Hepatocyte (in vitro differentiated cells): ENCODE results near the gene KCNJ14. TPM values are rescaled to one million over a fixed set of nuclear protein-coding genes. Genes with fewer than 3 reads are reported as not detected.
A peak's percentile ranks its signal among the peaks of the same experiment; 100 is the strongest.

Experiments
- DNase-seq: peaks from one replicate; pipeline ENCODE4 v3.0.0-alpha.2; 2016; ENCODE audit warnings: low spot score
- H2AFZ ChIP-seq: fragments of 200-600 bp; sonication (generic); 2 replicates; pipeline ENCODE4 v1.6.0; 2016; ENCODE audit warnings: antibody characterized with exemption, mild to moderate bottlenecking
- H3K27ac ChIP-seq: fragments of 200-600 bp; sonication (generic); 2 replicates; pipeline ENCODE4 v1.5.1; 2016; ENCODE audit warnings: mild to moderate bottlenecking
- H3K27me3 ChIP-seq: fragments of 200-600 bp; sonication (generic); 2 replicates; pipeline ENCODE4 v1.6.1; 2016
- H3K36me3 ChIP-seq: fragments of 200-600 bp; sonication (generic); replicated peaks from 2 replicates; pipeline ENCODE4 v1.5.1; 2016; ENCODE audit warnings: low read depth; ENCODE audit not compliant: insufficient read depth
- H3K4me1 ChIP-seq: fragments of 200-600 bp; sonication (generic); 2 replicates; pipeline ENCODE4 v1.5.1; 2016; ENCODE audit warnings: mild to moderate bottlenecking, moderate library complexity; ENCODE audit not compliant: insufficient read depth
- H3K4me2 ChIP-seq: fragments of 200-600 bp; sonication (generic); 2 replicates; pipeline ENCODE4 v1.6.0; 2016
- H3K4me3 ChIP-seq: fragments of 200-600 bp; sonication (generic); 2 replicates; pipeline ENCODE4 v1.5.1; 2016; ENCODE audit warnings: mild to moderate bottlenecking
- H3K79me2 ChIP-seq: fragments of 200-600 bp; sonication (generic); 2 replicates; pipeline ENCODE4 v1.6.0; 2017; ENCODE audit warnings: mild to moderate bottlenecking
- H3K9me2 ChIP-seq: fragments of 200-600 bp; sonication (generic); replicated peaks from 2 replicates; pipeline ENCODE4 v1.6.0; 2017; ENCODE audit warnings: mild to moderate bottlenecking; ENCODE audit not compliant: insufficient read depth
- H3K9me3 ChIP-seq: fragments of 200-600 bp; sonication (generic); 2 replicates; pipeline ENCODE4 v1.5.1; 2016; ENCODE audit warnings: low read depth, mild to moderate bottlenecking
- H4K20me1 ChIP-seq: fragments of 200-600 bp; sonication (generic); 2 replicates; pipeline ENCODE4 v1.6.0; 2016; ENCODE audit warnings: mild to moderate bottlenecking; ENCODE audit not compliant: insufficient read depth, poor library complexity, severe bottlenecking
- CTCF ChIP-seq: fragments of 200-600 bp; sonication (generic); IDR thresholded peaks from 2 replicates; pipeline ENCODE4 v1.5.1; 2016; ENCODE audit warnings: antibody characterized with exemption, mild to moderate bottlenecking; ENCODE audit not compliant: poor library complexity
- EZH2 ChIP-seq: fragments of 200-600 bp; sonication (generic); IDR thresholded peaks from 2 replicates; pipeline ENCODE4 v1.6.1; 2016; ENCODE audit warnings: antibody characterized with exemption, mild to moderate bottlenecking, borderline replicate concordance
- EZH2phosphoT487 ChIP-seq: fragments of 200-600 bp; sonication (generic); IDR thresholded peaks from one replicate; pipeline ENCODE4 v1.6.1; 2018; ENCODE audit warnings: antibody characterized with exemption, mild to moderate bottlenecking, low read depth, moderate library complexity; ENCODE audit not compliant: unreplicated experiment, severe bottlenecking
- WGBS: methylation state at CpG from one replicate; pipeline ENCODE4 v1.1.6; 2016; ENCODE audit warnings: low lambda C conversion rate; ENCODE audit errors: missing lambda C conversion rate; 5-methylcytosine and 5-hydroxymethylcytosine counted together
- polyA plus RNA-seq: library from polyadenylated mRNA; unstranded; fragments of >200 nt; fragmentation: Nextera tagmentation; extraction: Ambion mirVana; gene quantifications from 2 replicates; pipeline ENCODE4 v1.2.1, GENCODE V29; 2016
- total RNA-seq: library from RNA; depleted of rRNA; stranded (reverse); fragments of >200 nt; gene quantifications from 2 replicates; pipeline ENCODE4 v1.2.3, GENCODE V29; 2014

KCNJ14 gene
- total and polyA plus RNA-seq, 2 experiments from 2014 or later = 0.70 to 1.1 TPM

DNA sequence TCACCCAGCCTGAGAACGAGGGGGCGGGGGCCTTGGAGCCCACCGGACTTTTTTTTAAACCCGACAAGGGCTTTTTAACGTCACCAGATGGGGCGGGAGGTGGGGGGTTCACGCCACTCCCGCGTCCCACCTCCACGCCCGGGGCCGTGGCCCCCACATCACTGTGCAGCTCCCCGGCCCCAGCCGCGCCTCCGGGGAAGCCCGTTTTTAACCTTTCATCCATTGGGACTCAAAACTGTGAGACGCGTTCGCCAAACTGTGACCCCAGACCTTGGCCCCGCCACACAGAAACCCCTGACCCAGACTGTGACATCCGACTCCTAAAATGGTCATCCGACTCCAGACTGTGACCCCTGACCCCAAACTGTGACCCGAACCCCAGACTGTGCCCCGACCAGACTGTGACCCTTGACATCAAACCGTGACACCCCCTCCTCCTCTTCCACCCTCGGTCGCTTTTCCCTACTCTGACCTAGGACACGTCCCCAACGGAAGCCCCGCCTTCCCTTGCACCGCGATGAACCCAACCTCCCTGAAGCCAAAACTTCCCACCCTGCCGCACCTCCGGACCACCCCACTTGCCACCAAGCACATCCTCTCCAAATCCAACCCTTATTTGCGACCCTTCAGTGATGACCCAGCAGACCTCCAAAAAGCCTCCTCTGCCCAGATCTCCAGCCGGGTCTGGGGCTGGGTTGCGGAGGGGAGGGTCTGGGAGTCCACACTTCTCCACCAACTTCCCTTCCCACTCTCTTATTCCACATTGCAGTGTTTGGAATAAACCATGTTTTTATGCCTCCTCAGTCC is 11.0 kb upstream of the KCNJ14 start:
- no peak for TF ChIP-seq CTCF
- no peak for TF ChIP-seq EZH2phosphoT487
- TF ChIP-seq EZH2 = no peak
- H3K4me1 ChIP-seq = peaks cover 7% of the 10 kb centered on the region
- H3K4me2 ChIP-seq = peak overlapping the region; percentile 76
- peaks cover 16% of the 10 kb centered on the region for H3K79me2 ChIP-seq
- H2AFZ ChIP-seq = peak overlapping the region; percentile 47
- no peak for DNase-seq
- no peaks in the 10 kb centered on the region for H3K9me3 ChIP-seq
- H3K9me2 ChIP-seq = no peaks in the 10 kb centered on the region
- 72% methylated on average over 31 of the region's 38 CpGs for WGBS
- peak overlapping the region; percentile 64 for H3K27ac ChIP-seq
- H3K27me3 ChIP-seq = peaks cover 7% of the 10 kb centered on the region
- H4K20me1 ChIP-seq = no peaks in the 10 kb centered on the region
- H3K36me3 ChIP-seq = no peaks in the 10 kb centered on the region
- no peak overlapping the region for H3K4me3 ChIP-seq

- H3K27ac ChIP-seq = peak overlapping the region; percentile 64
- 45% methylated on average over 3 of the region's 3 CpGs for WGBS
- TF ChIP-seq EZH2phosphoT487 (no peak), CTCF (no peak), EZH2 (no peak)
- H2AFZ ChIP-seq = peak overlapping the region; percentile 47
- no peak for DNase-seq
- H3K4me2 ChIP-seq = peak overlapping the region; percentile 76
- no peaks in the 10 kb centered on the region for H3K9me3 ChIP-seq
- no peaks in the 10 kb centered on the region for H3K9me2 ChIP-seq
- no peaks in the 10 kb centered on the region for H3K36me3 ChIP-seq
- H3K27me3 ChIP-seq = peaks cover 7% of the 10 kb centered on the region
- no peaks in the 10 kb centered on the region for H4K20me1 ChIP-seq
- H3K4me1 ChIP-seq = peaks cover 7% of the 10 kb centered on the region
- H3K79me2 ChIP-seq = peaks cover 16% of the 10 kb centered on the region
- peak overlapping the region; percentile 33 for H3K4me3 ChIP-seq
Measured at GRCh38 chr19:48444936-48445200, 10.5 kb upstream of the KCNJ14 start.

- no peaks in the 10 kb centered on the region for H3K9me2 ChIP-seq
- H4K20me1 ChIP-seq = no peaks in the 10 kb centered on the region
- H3K36me3 ChIP-seq = no peaks in the 10 kb centered on the region
- DNase-seq = peak; percentile 85
- peak overlapping the region; percentile 47 for H2AFZ ChIP-seq
- peaks cover 16% of the 10 kb centered on the region for H3K79me2 ChIP-seq
- TF ChIP-seq CTCF (peak; percentile 66), EZH2 (no peak), EZH2phosphoT487 (no peak)
- H3K4me2 ChIP-seq = peak overlapping the region; percentile 76
- no peaks in the 10 kb centered on the region for H3K9me3 ChIP-seq
- H3K4me1 ChIP-seq = peaks cover 7% of the 10 kb centered on the region
- peak overlapping the region; percentile 33 for H3K4me3 ChIP-seq
- peaks cover 7% of the 10 kb centered on the region for H3K27me3 ChIP-seq
- 4% methylated on average over 6 of the region's 6 CpGs for WGBS
- H3K27ac ChIP-seq = peak overlapping the region; percentile 64
Measured at GRCh38 chr19:48445256-48445605, 10.1 kb upstream of the KCNJ14 start.
